GM10266 (cell line): ENCODE measurements around the gene VDAC2.
A peak's percentile ranks its signal among the peaks of the same experiment; 100 is the strongest.
"Not testable (repeated sequence)": the region's sequence is repeated elsewhere in the genome, so short reads cannot be mapped to it uniquely, and the experiment has no call there.

Experiments
- DNase-seq: peaks from one replicate; pipeline ENCODE4 v3.0.0; 2012; ENCODE audit errors: extremely low spot score
- CTCF ChIP-seq: IDR thresholded peaks from 2 replicates; pipeline ENCODE4 v1.5.1; 2012; ENCODE audit warnings: mild to moderate bottlenecking, low read depth; ENCODE audit not compliant: control insufficient read depth, insufficient read depth; ENCODE audit errors: missing control alignments

Gene VDAC2

GRCh38 chr10:75208181-75208580 lies 2.4 kb upstream of the VDAC2 start:
- DNase-seq: no peak
- no peak for TF ChIP-seq CTCF

GRCh38 chr10:75209086-75209920 lies 1.3 kb upstream of the VDAC2 start:
- no peak for DNase-seq
- TF ChIP-seq CTCF: no peak

- TF ChIP-seq CTCF: no peak
- peak; percentile 71 for DNase-seq
Observed at GRCh38 chr10:75209921-75210281, 695 bp upstream of the VDAC2 start.

GRCh38 chr10:75211007-75211691 lies 553 bp downstream of the VDAC2 start:
- TF ChIP-seq CTCF: no peak
- DNase-seq: peak; percentile 42

GRCh38 chr10:75212343-75212742 lies 1.7 kb downstream of the VDAC2 start:
- TF ChIP-seq CTCF: no peak
- no peak for DNase-seq

GRCh38 chr10:75220274-75220673 lies 9.7 kb downstream of the VDAC2 start:
- no peak for DNase-seq
- no peak for TF ChIP-seq CTCF

- DNase-seq: not testable (repeated sequence)
Observed at GRCh38 chr10:75221492-75221891, 10.9 kb downstream of the VDAC2 start.
